Neural cell (in vitro differentiated cells): ENCODE results near the gene EPB41. TPM values are rescaled to one million over a fixed set of nuclear protein-coding genes. Genes with fewer than 3 reads are reported as not detected.

Experiments
- H2AFZ ChIP-seq: fragments of 200-600, 300-800 bp; sonication (generic), shearing (Covaris generic); 2 replicates; pipeline ENCODE4 v1.6.0; 2014; ENCODE audit warnings: low read depth, mild to moderate bottlenecking, antibody characterized with exemption, low read length, moderate library complexity
- H3F3A ChIP-seq: fragments of 200-600 bp; shearing (Covaris generic); 2 replicates; pipeline ENCODE4 v1.6.1; 2016; ENCODE audit warnings: mild to moderate bottlenecking, moderate library complexity, mixed read lengths, antibody characterized with exemption, low read length; ENCODE audit not compliant: insufficient read depth, poor library complexity, severe bottlenecking
- H3K27ac ChIP-seq: fragments of 200-600, 300-800 bp; sonication (generic), shearing (Covaris generic); 2 replicates; pipeline ENCODE4 v1.5.1; 2014; ENCODE audit warnings: mild to moderate bottlenecking, low read length, moderate library complexity
- H3K27me3 ChIP-seq: fragments of 300-800, 200-600 bp; sonication (generic), shearing (Covaris generic); 2 replicates; pipeline ENCODE4 v1.6.0; 2014; ENCODE audit warnings: mild to moderate bottlenecking, low read depth, low read length, moderate library complexity; ENCODE audit not compliant: insufficient read depth
- H3K36me3 ChIP-seq: fragments of 300-800, 200-600 bp; sonication (generic), shearing (Covaris generic); 2 replicates; pipeline ENCODE4 v1.5.1; 2014; ENCODE audit warnings: mild to moderate bottlenecking, antibody characterized with exemption, low read length, moderate library complexity; ENCODE audit not compliant: insufficient read depth
- H3K4me2 ChIP-seq: fragments of 300-800, 200-600 bp; sonication (generic), shearing (Covaris generic); 2 replicates; pipeline ENCODE4 v1.6.0; 2014; ENCODE audit warnings: mild to moderate bottlenecking, low read length
- H3K4me3 ChIP-seq: fragments of 300-800, 200-600 bp; sonication (generic), shearing (Covaris generic); 2 replicates; pipeline ENCODE4 v1.5.1; 2014; ENCODE audit warnings: mild to moderate bottlenecking, low read length, moderate library complexity
- H3K79me2 ChIP-seq: fragments of 200-600 bp; shearing (Covaris generic); replicated peaks from 2 replicates; pipeline ENCODE4 v1.6.0; 2014; ENCODE audit warnings: mild to moderate bottlenecking, low read length, moderate library complexity; ENCODE audit not compliant: insufficient read depth
- H3K9ac ChIP-seq: fragments of 300-800, 200-600 bp; sonication (generic), shearing (Covaris generic); 2 replicates; pipeline ENCODE4 v1.6.1; 2016; ENCODE audit warnings: mild to moderate bottlenecking, low read length, mixed read lengths
- H3K9me2 ChIP-seq: fragments of 200-600 bp; shearing (Covaris generic); 2 replicates; pipeline ENCODE4 v1.6.1; 2016; ENCODE audit warnings: mild to moderate bottlenecking, low read length, mixed read lengths; ENCODE audit not compliant: insufficient read depth
- H3K9me3 ChIP-seq: fragments of 200-600, 300-800 bp; sonication (generic), shearing (Covaris generic); 2 replicates; pipeline ENCODE4 v1.6.1; 2016; ENCODE audit warnings: mild to moderate bottlenecking, mixed run types, low read length, moderate library complexity, mixed read lengths
- H4K20me1 ChIP-seq: fragments of 200-600 bp; shearing (Covaris generic); 2 replicates; pipeline ENCODE4 v1.6.1; 2016; ENCODE audit warnings: mild to moderate bottlenecking, mixed run types; ENCODE audit not compliant: insufficient read depth
- CTCF ChIP-seq: fragments of 450-650 bp; IDR thresholded peaks from 2 replicates; pipeline ENCODE4 v1.5.1; 2014; ENCODE audit warnings: antibody characterized with exemption, mild to moderate bottlenecking, moderate library complexity; ENCODE audit not compliant: poor library complexity, severe bottlenecking
- EP300 ChIP-seq: fragments of 450-650 bp; conservative IDR thresholded peaks from 2 replicates; pipeline ENCODE4 v1.6.1; 2014; ENCODE audit warnings: antibody characterized with exemption, mild to moderate bottlenecking, moderate library complexity; ENCODE audit not compliant: poor library complexity, severe bottlenecking
- EZH2 ChIP-seq: fragments of 200-600, 300-800 bp; shearing (Covaris generic), sonication (generic); IDR thresholded peaks from 2 replicates; pipeline ENCODE4 v1.6.1; 2014; ENCODE audit warnings: antibody characterized with exemption, low read length, borderline replicate concordance, mild to moderate bottlenecking; ENCODE audit not compliant: insufficient read depth, poor library complexity, severe bottlenecking
- MXI1 ChIP-seq: fragments of 450-650 bp; conservative IDR thresholded peaks from 2 replicates; pipeline ENCODE4 v1.6.1; 2014; ENCODE audit warnings: antibody characterized with exemption, mild to moderate bottlenecking; ENCODE audit not compliant: poor library complexity, severe bottlenecking
- POLR2AphosphoS5 ChIP-seq: IDR thresholded peaks from 2 replicates; pipeline ENCODE4 v1.6.1; 2012
- RAD21 ChIP-seq: fragments of 450-650 bp; conservative IDR thresholded peaks from 2 replicates; pipeline ENCODE4 v1.6.1; 2014; ENCODE audit warnings: antibody characterized with exemption, mild to moderate bottlenecking, moderate library complexity
- SMC3 ChIP-seq: fragments of 450-650 bp; conservative IDR thresholded peaks from 2 replicates; pipeline ENCODE4 v1.6.1; 2014; ENCODE audit warnings: antibody characterized with exemption, mild to moderate bottlenecking, moderate library complexity; ENCODE audit not compliant: poor library complexity
- TAF1 ChIP-seq: IDR thresholded peaks from 2 replicates; pipeline ENCODE4 v1.6.1; 2012; ENCODE audit warnings: low read depth
- polyA plus RNA-seq: library from polyadenylated mRNA; depleted of rRNA; stranded (reverse); fragments of >200 nt; gene quantifications from 2 replicates; pipeline ENCODE4 v1.2.3, GENCODE V29; 2014
- TF ChIP-seq, protein P1 (sequence below): IDR thresholded peaks from 2 replicates; pipeline ENCODE4 v1.6.1; 2012; ENCODE audit warnings: borderline replicate concordance

The EPB41 gene
- polyA plus RNA-seq, 1 donor from 2014 or later, result 62.0 TPM

DNA sequence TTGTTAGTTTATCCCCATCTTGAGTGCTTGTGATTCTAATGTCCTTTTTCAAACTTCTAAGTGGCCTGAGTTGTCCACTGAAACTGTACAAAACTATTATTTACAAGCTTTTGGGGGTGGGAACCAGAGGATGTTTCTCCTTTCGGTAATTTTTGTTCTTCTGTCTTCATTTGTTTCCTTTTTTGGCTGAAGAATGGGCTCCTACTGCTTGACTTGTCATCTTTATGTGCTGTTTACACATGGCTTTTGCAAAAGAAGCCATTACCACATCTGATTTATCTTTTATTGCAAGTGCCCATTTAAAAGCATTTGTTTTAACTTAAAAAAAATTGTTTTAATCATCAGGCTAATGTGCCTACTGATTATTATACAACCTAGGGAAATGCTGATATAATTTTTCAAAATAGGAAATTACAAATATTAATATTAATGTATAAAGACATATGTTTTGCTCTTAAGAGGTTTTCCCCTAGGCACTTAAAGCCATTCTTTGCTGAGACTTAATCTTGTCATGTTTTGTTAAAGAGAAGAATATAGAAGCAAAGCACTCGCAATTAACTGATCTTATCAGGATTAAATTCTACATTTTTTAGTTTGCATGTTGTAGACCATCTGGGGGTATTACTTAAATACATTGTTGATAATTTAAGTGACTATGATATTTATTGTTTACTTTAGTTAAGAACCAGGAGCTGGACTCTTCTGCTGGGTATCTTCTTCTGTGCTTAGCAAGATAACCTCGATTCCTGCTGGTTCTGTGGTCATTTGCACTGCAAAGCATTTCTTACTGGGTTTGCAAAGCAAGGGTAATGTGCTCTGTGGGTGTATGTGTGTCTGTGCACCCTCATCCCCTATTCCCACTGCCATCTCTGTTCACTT lies 169.2 kb downstream of the EPB41 start:
- Histone ChIP-seq H3K4me2 (no peak overlapping the region), H3K9me2 (no peaks in the 10 kb centered on the region), H3K4me3 (no peak overlapping the region), H3K79me2 (no peaks in the 10 kb centered on the region), H3K27me3 (no peaks in the 10 kb centered on the region), H2AFZ (no peak overlapping the region), H3K36me3 (no peaks in the 10 kb centered on the region), H3K27ac (no peak overlapping the region), H3K9me3 (no peaks in the 10 kb centered on the region), H3F3A (no peaks in the 10 kb centered on the region), H3K9ac (no peak overlapping the region), H4K20me1 (no peaks in the 10 kb centered on the region)
- TF ChIP-seq POLR2AphosphoS5, result no peak
- no peak for TF ChIP-seq EZH2
- no peak for TF ChIP-seq MXI1
- TF ChIP-seq EP300, result no peak
- TF ChIP-seq, protein P1, sequence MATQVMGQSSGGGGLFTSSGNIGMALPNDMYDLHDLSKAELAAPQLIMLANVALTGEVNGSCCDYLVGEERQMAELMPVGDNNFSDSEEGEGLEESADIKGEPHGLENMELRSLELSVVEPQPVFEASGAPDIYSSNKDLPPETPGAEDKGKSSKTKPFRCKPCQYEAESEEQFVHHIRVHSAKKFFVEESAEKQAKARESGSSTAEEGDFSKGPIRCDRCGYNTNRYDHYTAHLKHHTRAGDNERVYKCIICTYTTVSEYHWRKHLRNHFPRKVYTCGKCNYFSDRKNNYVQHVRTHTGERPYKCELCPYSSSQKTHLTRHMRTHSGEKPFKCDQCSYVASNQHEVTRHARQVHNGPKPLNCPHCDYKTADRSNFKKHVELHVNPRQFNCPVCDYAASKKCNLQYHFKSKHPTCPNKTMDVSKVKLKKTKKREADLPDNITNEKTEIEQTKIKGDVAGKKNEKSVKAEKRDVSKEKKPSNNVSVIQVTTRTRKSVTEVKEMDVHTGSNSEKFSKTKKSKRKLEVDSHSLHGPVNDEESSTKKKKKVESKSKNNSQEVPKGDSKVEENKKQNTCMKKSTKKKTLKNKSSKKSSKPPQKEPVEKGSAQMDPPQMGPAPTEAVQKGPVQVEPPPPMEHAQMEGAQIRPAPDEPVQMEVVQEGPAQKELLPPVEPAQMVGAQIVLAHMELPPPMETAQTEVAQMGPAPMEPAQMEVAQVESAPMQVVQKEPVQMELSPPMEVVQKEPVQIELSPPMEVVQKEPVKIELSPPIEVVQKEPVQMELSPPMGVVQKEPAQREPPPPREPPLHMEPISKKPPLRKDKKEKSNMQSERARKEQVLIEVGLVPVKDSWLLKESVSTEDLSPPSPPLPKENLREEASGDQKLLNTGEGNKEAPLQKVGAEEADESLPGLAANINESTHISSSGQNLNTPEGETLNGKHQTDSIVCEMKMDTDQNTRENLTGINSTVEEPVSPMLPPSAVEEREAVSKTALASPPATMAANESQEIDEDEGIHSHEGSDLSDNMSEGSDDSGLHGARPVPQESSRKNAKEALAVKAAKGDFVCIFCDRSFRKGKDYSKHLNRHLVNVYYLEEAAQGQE, result no peak
- no peak for TF ChIP-seq CTCF
- no peak for TF ChIP-seq TAF1
- no peak for TF ChIP-seq RAD21
- no peak for TF ChIP-seq SMC3

DNA sequence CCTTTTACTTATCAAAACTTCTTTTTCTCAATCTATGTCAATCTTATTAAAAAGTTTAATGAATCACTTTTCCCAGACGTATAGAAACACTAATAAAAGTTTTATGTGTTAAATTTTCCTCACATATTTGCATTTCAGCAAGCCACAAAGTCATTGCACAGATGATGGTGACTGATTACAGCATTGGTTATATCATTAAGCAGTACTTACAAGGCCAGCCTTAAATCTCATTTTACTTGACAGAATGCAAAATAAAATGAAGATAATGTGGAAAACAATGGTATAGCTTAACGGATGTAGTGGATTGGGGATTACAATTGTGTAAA lies 169.8 kb downstream of the EPB41 start:
- Histone ChIP-seq H3K9me3 (no peaks in the 10 kb centered on the region), H3K4me3 (no peak overlapping the region), H3K79me2 (no peaks in the 10 kb centered on the region), H3K36me3 (no peaks in the 10 kb centered on the region), H3F3A (no peaks in the 10 kb centered on the region), H3K9me2 (no peaks in the 10 kb centered on the region), H3K27me3 (no peaks in the 10 kb centered on the region), H3K9ac (no peak overlapping the region), H2AFZ (no peak overlapping the region), H4K20me1 (no peaks in the 10 kb centered on the region), H3K27ac (no peak overlapping the region), H3K4me2 (no peak overlapping the region)
- no peak for TF ChIP-seq MXI1
- TF ChIP-seq EZH2, result no peak
- no peak for TF ChIP-seq RAD21
- TF ChIP-seq SMC3, result no peak
